Epithelial cell of alveolus of lung (primary cell): ENCODE results near the gene WDR53. TPM values are rescaled to one million over a fixed set of nuclear protein-coding genes. Genes with fewer than 3 reads are reported as not detected.

Experiments
- total RNA-seq: library from RNA; depleted of rRNA; stranded (reverse); fragments of >200 nt; gene quantifications from 2 replicates; pipeline ENCODE4 v1.2.1, GENCODE V29; 2015

WDR53 gene
- 6.3 and 14.5 TPM in 2 replicates for total RNA-seq

GRCh38 chr3:196568246-196569002, at the start of gene WDR53, which contains the start of gene FBXO45:
Gene WDR53, minus strand, starts transcription at chr3:196568554. Its CDS starts 7,079 bp downstream, at chr3:196561475.
Gene FBXO45, plus strand, starts transcription at chr3:196568660. Its CDS starts 325 bp downstream, at chr3:196568985.

GRCh38 chr3:196514913-196515621, 53.3 kb downstream of the WDR53 start, which contains the start of gene SMCO1:
Gene SMCO1, minus strand, starts transcription at chr3:196515346. Its CDS starts 137 bp downstream, at chr3:196515209.

Other genes with a start within 250 kb of the WDR53 start
- not detected in 2 replicates for gene TM4SF19, start 230.2 kb downstream of the WDR53 start, total RNA-seq
- 8.3 and 29.9 TPM in 2 replicates for gene UBXN7, start 136.1 kb downstream of the WDR53 start, total RNA-seq
- gene RNF168, start 64.8 kb downstream of the WDR53 start, total RNA-seq = 11.8 and 12.4 TPM in 2 replicates
- gene SMCO1, start 53.2 kb downstream of the WDR53 start, total RNA-seq = not detected in 2 replicates
- gene FBXO45, start 106 bp upstream of the WDR53 start, total RNA-seq = 7.6 and 9.0 TPM in 2 replicates
- gene NRROS, start 71.1 kb upstream of the WDR53 start, total RNA-seq = 0.52 TPM in 1 of 2 replicates, not detected in the other
- 1.7 and 3.4 TPM in 2 replicates for gene CEP19, start 143.7 kb upstream of the WDR53 start, total RNA-seq
- gene PIGX, start 143.8 kb upstream of the WDR53 start, total RNA-seq = 14.1 and 21.7 TPM in 2 replicates
- 30.9 and 36.1 TPM in 2 replicates for gene PAK2, start 171.3 kb upstream of the WDR53 start, total RNA-seq